Bronchial epithelial cell (primary cell): ENCODE data around the gene PRODH2. TPM values are rescaled to one million over a fixed set of nuclear protein-coding genes. Genes with fewer than 3 reads are reported as not detected.

Experiments
- DNase-seq: peaks from one replicate; pipeline ENCODE4 v3.0.0-alpha.2; 2010; ENCODE audit warnings: low read depth
- FAIRE-seq: peaks from 2 replicates; lab custom pipeline; 2011; peaks lifted over from hg19 to GRCh38; lab: Jason Lieb, UNC
- H3K27me3 ChIP-seq: 2 replicates; pipeline ENCODE4 v1.5.1; 2011; ENCODE audit warnings: low read length; ENCODE audit not compliant: control insufficient read depth, insufficient read depth
- H3K36me3 ChIP-seq: 2 replicates; pipeline ENCODE4 v1.5.1; 2011; ENCODE audit warnings: low read length; ENCODE audit not compliant: control insufficient read depth, insufficient read depth
- H3K4me3 ChIP-seq: 2 replicates; pipeline ENCODE4 v1.5.1; 2011; ENCODE audit warnings: mild to moderate bottlenecking, low read depth, low read length, control low read depth
- CTCF ChIP-seq: IDR thresholded peaks from 2 replicates; pipeline ENCODE4 v1.5.1; 2011; ENCODE audit warnings: mild to moderate bottlenecking, moderate library complexity, low read length, control low read depth, inconsistent platforms; ENCODE audit not compliant: insufficient read depth, severe bottlenecking
- total RNA-seq: library from RNA; depleted of rRNA; stranded (reverse); fragments of >200 nt; gene quantifications from 2 replicates; pipeline ENCODE4 v1.2.1, GENCODE V29; 2014

Gene PRODH2
- total RNA-seq, 1 donor from 2014 or later, result not detected

GRCh38 chr19:35777086-35777841, 35.4 kb downstream of the PRODH2 start:
- no peak overlapping the region for H3K4me3 ChIP-seq
- H3K36me3 ChIP-seq, result no peaks in the 10 kb centered on the region
- no peak for DNase-seq
- no peak for FAIRE-seq
- no peak for TF ChIP-seq CTCF
- H3K27me3 ChIP-seq, result no peaks in the 10 kb centered on the region

GRCh38 chr19:35776102-35776788, 36.4 kb downstream of the PRODH2 start:
- no peaks in the 10 kb centered on the region for H3K27me3 ChIP-seq
- FAIRE-seq, result no peak
- no peak for DNase-seq
- H3K36me3 ChIP-seq, result no peaks in the 10 kb centered on the region
- peak overlapping the region; percentile 58 for H3K4me3 ChIP-seq
- TF ChIP-seq CTCF, result no peak

GRCh38 chr19:35775298-35776101, 37.1 kb downstream of the PRODH2 start, which contains the start of gene ARHGAP33:
ARHGAP33 (plus strand) TSS chr19:35775564; CDS start chr19:35775659, 95 bp downstream.
- DNase-seq (peak; percentile 90), FAIRE-seq (no peak)
- TF ChIP-seq CTCF, result no peak
- H3K4me3 ChIP-seq, result peak within 1 kb of the TSS; percentile 58
- no peaks in the 10 kb centered on the region for H3K36me3 ChIP-seq
- H3K27me3 ChIP-seq, result no peaks in the 10 kb centered on the region

- H3K27me3 ChIP-seq, result no peaks in the 10 kb centered on the region
- DNase-seq (no peak), FAIRE-seq (no peak)
- no peak for TF ChIP-seq CTCF
- peak overlapping the region; percentile 58 for H3K4me3 ChIP-seq
- no peaks in the 10 kb centered on the region for H3K36me3 ChIP-seq
Measured at GRCh38 chr19:35775046-35775297, 37.7 kb downstream of the PRODH2 start.

GRCh38 chr19:35774274-35775045, 38.2 kb downstream of the PRODH2 start:
- TF ChIP-seq CTCF, result no peak
- no peak for DNase-seq
- no peak for FAIRE-seq
- Histone ChIP-seq H3K27me3 (no peaks in the 10 kb centered on the region), H3K4me3 (peak overlapping the region; percentile 58), H3K36me3 (no peaks in the 10 kb centered on the region)
